ENCODE results near the gene DCUN1D5.

DNA sequence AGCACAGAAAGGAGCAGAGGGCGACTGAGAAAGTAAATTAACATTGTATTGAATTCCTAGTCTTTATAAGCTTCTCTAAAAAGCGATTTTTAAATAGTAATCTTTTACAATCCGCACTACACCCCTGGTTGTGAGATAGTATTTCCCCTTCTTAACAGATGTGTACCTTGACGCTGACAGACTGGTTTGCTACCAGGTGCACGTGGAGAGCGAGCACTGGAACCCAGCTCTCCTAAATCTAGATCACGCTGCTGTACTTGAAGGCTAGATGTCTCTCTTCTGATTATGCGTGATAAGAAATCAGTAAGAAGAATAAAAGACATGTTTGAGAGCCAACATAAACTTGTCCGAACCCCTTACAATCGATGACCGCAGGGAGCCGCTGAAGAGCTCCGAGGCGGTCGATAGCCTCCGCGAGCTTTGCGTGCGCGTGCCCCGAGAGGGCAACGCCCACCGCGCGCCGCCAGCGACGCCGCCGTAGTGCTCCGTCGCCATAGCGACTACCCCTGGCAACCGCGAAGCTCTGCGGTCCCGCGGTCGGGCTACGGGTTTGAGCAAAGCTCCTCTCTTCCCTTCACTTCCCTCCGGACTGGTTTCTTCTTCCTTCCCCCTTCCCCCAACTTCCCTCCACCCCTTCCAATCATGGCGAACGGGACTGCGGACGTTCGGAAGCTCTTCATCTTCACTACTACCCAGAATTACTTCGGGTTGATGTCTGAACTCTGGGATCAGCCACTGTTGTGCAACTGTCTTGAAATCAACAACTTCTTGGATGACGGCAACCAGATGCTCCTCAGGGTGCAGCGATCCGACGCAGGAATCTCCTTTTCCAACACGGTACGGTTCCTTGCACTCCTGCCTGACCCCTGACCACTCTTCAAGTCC lies 17.2 kb upstream of the DCUN1D5 start, which contains the start of gene DYNC2H1:
- TF ChIP-seq, protein P1, sequence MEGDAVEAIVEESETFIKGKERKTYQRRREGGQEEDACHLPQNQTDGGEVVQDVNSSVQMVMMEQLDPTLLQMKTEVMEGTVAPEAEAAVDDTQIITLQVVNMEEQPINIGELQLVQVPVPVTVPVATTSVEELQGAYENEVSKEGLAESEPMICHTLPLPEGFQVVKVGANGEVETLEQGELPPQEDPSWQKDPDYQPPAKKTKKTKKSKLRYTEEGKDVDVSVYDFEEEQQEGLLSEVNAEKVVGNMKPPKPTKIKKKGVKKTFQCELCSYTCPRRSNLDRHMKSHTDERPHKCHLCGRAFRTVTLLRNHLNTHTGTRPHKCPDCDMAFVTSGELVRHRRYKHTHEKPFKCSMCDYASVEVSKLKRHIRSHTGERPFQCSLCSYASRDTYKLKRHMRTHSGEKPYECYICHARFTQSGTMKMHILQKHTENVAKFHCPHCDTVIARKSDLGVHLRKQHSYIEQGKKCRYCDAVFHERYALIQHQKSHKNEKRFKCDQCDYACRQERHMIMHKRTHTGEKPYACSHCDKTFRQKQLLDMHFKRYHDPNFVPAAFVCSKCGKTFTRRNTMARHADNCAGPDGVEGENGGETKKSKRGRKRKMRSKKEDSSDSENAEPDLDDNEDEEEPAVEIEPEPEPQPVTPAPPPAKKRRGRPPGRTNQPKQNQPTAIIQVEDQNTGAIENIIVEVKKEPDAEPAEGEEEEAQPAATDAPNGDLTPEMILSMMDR (conservative IDR thresholded peaks at IDR 0.05), result peak; percentile 68
- no peak for TF ChIP-seq EZH2 (IDR thresholded peaks at IDR 0.05; ENCODE audit: low read depth)

All from PC-9 (cell line).